CD4-positive, alpha-beta T cell treated with Interferon gamma for 1 hour (primary cell): ENCODE measurements around the gene DBF4B.
"Not testable (repeated sequence)": the region's sequence is repeated elsewhere in the genome, so short reads cannot be mapped to it uniquely, and the experiment has no call there.

Experiments used
- DNase-seq: peaks from one replicate; pipeline ENCODE4 v3.0.0-alpha.2; 2020

DBF4B gene

DNA sequence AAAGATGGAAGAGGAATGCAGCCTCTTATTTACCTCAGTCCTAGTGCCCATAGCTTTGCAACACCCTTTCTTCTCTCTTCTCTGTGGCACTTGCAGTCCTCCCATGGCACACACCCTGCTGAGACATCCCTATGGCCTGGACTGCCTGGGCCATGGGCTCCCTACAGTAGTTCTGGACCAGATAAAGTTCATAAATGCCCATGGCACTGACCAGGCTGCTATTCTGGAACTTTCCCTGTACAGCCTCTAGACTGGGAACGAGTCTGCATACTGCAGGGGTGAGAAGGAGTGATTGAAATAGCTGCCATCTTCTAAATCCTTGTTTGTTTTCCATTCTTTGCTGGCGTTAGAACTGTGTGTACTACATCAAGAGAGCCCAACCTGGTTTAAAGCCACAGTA, 25.8 kb downstream of the DBF4B start:
- DNase-seq: no peak

DNA sequence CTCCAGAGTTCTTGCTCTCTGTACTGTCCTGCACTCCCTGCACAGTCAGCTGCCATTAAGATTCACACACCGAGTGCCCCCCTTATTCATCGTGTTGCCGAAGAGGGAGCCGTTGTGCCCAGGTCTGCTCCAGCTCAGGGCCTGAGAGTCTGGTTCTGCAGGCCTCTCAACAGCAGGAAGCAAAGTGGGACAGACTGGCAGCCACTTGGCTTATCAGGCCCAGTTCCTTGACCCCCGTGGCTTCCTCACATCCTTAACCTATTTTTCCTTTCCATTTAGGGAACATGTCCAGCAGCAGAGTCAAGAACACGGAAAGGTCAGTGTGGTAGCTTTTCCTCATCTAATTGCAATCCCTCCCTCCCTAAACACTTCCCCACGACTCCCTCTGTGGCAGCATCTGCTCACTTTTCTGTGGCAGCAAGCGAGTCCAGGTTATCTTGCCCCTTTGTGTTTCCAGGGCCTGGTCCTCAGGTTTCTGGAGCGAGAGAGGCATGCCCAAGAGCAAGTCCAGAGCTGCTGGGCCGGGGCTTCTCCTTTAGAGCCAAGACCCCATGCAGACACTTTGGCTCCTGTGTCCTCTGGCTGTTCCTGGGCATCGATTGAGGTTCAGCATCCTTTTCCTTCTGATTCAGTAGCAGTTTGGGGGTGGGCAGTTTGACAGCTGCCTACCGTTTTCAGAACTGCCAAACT, 28.2 kb downstream of the DBF4B start:
- DNase-seq: no peak

DNA sequence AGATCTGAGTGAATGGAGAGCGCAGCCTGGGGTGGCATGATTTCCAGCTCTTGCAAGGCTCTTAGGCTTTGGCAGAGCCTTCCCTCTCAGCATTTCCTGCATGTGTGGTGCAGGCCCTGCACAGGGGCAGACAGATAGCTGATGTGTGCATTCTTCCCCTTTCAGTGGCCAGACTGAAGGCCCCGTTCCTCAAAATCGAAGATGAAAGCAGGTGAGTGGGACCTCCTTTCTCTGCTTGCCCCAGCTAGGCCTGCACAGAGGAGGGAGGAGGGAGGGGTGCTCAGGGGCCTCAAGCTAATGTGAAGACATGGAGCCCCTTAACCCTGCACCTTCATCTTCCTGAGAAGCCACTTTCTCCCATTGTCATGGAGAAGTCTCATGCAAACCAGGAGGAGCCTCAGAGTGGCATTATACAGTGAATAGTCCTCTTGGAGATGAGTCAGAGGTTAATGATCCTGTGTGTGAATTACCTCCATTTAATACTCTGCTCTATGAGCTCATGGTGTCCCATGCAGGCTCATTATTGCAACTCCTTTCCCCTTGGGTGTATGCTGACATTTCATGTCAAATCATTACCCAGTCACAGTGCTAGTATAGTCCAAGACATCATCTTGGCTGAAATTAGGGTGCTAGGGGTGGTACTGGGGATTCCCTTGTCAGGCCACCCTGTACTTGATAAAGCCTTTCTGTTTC, 29.9 kb downstream of the DBF4B start:
- DNase-seq: no peak

DNA sequence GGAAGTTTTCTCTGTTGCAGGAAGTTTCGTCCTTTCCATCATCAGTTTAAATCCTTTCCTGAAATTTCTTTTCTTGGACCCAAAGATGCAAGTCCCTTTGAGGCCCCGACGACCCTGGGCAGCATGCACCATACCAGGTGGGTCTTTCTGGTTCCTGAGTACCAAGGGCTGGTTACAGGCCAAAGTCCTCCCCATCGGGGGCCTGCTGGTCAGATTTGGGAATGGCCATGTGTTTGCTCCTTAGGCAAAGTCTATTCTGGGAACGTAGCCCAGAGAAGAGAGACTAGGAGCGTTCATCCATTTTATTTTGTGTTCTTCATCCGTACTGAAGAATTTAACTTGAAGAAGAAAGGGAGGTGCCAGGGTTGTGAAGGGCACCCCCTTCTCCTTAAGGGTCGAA, 32.9 kb downstream of the DBF4B start:
- no peak for DNase-seq

DNA sequence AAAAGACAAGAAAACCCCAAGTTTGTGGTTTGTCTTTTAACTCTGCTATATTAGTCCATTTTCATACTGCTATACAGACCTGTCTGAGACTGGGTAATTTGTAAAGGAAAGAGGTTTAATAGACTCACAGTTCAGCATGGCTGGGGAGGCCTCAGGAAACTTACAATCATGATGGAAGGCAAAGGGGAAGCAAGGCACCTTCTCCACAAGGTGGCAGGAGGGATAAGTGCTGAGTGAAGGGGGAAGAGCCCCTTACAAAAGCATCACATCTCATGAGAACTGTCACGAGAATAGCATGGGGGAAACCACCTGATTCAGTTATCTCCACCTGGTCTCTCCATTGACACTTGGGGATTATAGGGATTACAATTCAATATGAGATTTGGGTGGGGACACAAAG, 36.8 kb downstream of the DBF4B start:
- no peak for DNase-seq

DNA sequence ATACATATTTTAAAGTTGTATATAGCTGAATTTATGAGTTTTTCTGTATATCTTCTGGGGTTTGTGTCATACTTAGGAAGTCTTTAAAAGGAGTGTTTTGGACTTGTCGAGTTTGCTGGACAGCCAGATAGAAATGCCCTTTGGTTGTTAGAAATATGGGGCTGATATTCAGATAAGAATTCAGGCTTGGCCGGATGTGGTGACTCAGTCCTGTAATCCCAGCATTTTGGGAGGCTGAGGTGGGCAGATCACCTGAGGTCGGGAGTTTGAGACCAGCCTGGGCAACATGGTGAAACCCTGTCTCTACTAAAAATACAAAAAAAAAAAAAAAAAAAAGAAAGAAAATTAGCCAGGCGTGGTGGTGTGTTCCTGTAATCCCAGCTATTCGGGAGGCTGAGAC, 37.3 kb downstream of the DBF4B start:
- not testable (repeated sequence) for DNase-seq

DNA sequence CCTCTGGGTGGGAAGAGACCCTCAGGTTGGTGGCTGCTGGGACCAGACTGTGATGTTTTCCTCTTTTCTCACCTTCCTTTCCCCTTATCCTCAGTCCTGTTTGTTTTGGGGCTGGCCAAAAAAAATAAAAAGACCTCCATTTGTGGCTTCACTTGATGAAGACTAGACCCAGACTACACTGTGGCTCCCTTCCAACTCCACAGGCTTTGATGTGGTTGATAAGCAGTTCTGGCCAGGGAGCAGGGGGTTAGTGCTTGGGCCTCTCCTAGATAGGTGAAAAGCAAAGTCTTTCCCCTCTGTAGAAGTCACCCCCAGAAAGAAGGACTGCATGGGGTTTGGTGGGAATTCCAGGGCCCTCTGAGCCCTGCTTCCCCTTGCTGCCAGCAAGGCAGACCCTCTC, 39.1 kb downstream of the DBF4B start:
- DNase-seq: no peak

DNA sequence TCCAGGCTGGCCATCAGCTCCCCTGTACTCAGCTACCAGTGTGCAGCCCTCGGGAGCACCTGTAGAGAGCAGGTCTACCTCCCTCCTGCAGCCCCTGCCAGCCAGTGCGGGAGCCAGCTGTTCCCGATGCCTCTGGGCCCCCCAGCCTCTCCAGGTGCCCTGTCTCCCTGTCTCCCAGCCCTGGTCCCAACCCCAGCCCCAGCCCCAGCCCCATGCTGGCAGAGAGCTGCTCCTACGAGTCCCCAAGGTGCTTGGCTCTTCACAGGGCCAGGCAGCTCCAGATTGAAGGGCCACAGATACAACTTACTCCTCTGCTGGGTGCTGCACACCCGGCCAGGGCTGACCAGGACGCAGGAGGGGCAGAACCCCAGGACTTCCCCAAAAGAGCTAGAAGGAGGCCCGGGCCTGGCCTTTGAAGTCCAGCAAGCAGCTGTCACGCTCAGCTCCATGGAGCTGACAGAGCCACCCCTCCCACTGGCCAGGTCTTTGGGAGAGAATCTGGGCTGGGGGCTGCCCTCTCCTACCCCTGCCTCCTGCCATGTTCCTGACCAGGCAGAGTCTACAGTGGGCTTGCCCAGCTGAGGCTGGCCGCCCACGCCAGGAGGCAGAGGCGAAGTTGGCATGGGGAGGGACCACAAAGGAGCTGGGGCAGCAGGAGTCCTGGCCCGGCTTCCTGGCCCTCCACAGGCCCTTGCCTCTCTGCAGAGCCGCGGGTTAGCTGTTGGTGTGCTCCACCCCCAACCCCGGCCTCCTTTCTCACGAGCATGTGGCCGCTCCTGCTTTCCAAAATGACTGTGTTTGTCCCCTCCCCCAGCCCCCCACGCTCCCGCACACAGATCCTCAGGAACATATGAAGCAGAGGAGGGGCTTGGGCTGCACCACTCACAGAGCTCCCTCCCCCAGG, 40.9 kb downstream of the DBF4B start:
- no peak for DNase-seq

DNA sequence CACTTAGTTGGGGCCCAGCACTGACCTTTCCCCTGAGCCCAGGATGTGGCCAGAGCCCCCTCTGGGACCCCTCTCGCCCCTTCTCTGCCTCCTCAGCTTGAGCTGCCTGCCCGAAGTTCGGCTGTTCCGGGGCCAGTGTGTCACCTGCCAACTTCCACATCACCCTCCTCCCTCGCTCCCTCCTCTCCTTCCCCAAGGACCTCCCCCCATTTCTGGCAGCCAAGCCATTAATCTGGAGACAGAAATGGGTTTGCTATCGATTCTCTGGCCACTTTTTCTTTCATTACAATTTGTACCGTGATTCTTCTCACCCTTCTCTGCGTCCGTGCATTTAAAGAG, 41.5 kb downstream of the DBF4B start:
- DNase-seq: no peak

DNA sequence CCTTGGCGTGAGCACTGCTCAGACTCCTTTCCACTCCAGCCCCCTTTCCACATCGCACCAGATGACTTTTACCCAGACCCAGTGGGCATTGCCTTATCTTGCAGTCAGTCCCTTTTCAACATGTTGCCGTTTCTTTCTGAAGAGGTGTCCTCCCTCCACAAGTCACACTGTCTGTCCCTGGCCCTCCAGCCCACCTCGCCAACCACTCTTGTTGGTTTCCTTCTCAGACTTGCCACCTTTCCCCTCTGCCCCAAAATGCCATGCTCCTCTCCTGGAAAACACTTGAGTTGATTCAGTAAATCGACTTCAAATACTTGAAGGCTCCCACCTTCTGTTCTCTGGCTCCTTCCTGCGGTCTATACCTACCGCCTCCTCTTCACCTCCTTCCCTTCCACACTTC, 42.9 kb downstream of the DBF4B start:
- no peak for DNase-seq

DNA sequence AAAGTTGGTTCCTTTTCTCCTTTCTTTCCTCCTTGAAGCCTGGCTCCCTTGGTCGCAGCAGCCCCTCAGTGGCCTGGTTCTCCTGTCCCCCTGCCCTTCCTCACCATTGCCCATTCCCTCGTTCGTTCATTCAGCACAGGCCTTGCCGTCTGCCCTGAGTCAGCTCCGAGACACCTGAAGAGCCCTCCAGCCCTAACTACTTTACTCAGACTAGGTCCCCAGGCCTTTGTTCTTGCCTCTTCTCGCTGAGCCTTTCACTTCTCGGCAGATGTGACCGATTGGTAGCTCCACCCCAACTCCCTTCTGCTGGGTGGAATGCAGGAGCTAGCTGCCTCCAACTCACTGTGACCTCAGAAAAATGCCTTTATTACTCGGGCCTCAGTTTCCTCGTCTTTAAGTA, 43.3 kb downstream of the DBF4B start:
- no peak for DNase-seq

DNA sequence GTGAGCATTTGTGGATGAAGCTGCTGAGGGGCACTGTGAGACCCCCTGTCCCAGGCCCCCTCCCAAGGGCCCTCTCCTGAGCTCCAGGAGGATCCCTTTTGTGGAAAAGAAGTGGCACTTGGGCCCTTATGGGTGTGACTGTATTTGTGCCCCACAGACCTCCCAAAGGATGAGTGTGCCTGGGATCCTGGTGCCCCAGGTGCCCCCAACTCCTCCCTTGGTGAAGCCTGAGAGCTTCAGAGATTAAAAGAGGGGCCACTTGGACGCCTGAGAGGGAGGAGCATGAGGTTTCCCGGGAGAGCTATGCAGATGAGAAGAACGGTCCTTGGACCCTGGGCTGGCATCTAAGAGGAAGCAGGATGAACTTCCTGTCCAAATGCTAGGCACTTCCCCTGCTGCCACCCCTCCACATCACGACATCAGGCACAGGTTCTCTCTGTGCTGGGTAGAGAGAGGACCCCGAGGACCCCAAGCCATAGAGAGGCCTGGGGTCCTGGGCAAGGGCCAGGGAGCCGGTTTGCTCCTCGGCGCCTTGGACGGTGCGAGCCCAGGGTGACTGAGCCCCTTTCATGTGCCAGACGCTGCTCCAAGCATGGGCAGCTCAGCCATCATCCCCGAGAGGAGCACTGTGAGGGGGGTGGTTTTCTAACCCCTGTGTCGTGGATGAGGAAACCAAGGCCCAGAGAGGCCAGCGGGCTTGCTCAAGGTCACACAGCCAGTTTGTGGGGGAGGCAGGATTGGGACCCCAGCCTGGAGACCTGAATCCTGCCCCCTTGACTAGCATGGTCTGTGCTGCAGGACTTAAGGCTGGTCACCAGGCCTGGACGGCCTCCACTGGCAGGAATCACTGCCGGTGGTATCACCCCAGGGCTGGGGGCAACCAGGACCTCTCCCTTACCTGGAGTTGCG, 44.7 kb downstream of the DBF4B start:
- DNase-seq: no peak

DNA sequence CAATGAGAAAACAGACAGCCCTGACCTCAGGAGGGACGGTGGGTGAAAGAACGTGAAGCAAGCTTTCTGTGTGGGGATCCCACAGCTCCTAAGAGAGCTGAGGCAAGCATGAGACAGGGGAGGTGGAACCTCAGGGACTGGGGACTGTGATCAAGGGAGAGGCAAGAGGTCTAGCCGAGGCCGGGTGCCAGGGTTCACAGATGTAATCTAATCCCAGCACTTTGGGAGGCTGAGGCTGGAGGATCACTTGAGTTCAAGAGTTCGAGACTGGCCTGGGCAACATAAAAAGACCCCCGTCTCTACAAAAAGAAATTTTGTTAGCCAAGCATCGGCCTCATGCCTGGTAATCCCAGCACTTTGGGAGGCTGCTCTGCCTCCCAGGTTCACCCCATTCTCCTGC, 45.8 kb downstream of the DBF4B start:
- DNase-seq: no peak

DNA sequence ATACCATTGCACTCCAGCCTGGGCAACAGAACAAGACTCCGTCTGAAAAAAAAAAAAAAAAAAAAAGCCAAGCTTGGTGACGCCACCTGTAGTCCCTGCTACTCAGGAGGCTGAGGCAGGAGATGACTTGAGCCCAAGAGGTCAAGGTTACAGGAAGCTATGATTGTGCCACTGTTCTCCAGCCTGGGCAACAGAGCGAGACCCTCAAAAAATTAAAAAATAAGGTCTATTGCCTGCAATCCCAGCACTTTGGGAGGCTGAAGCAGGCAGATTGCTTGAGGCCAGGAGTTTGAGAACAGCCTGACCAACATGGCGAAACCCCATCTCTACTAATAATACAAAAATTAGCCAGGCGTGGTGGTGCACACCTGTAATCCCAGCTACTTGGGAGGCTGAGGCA, 46.7 kb downstream of the DBF4B start:
- DNase-seq: not testable (repeated sequence)

DNA sequence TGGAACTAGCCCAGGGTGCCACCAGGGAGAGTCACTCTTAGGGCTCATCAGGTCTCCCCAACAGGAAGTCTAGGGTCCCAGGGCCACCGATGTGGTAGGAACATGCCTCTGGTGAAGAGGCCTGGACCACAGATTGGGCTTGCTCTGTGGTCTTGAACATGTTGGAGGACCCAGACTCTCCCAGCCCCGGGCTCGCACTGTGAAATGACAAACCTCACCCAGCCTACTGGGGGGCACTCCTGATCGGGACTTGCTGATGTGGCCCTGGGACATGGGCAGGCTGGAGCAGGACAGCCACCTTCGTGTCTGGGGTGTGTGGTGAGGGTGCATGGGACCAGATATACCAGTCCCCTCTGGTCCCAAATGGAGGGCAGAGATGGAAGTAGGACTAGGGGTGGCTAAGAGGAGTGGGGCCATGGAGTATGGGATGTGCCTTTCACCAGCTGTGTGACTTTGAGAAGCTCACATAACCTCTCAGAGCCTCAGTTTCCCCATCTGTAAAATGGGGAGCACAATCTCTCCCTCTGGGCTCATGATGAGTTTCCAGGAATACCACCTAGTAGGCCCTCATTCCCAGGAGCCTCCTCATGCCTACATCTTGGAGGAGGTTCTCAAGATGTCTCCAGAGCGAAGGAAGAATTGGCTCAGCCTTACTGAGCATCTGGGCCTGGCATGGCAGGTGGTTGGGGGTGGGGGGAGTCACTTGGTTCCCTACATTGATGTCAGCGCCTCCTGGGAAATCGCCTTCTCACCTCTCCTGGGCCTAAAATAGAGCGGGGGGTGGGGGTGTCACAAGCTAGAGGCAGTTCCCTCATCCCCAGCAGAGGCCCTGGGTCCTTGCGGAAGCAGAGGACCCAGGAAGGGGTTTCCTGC, 48.8 kb downstream of the DBF4B start:
- DNase-seq: no peak

DNA sequence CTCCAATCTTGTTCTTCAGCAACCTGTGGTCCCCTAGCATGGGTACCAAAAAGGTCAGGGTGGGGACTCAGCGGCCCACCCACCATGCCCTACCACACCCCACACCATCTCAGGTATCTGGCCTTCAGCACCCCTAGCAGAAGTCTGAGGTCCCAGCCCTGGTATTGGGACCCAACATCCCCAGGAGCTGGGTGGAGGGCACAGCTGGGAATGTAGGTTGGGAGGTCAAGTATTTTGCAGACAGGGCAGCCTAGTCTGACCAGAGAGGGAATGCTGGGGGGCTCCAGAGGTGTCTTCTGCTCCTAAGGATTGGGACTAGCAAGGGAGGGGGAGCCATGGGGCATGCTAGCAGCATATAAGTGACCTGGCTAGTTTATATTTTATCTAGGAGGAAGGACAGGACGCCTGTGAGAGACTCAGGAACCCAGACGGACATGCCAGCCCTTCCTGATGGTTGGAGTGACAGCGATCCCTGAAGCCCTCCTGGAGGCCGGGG, 49.5 kb downstream of the DBF4B start:
- no peak for DNase-seq

DNA sequence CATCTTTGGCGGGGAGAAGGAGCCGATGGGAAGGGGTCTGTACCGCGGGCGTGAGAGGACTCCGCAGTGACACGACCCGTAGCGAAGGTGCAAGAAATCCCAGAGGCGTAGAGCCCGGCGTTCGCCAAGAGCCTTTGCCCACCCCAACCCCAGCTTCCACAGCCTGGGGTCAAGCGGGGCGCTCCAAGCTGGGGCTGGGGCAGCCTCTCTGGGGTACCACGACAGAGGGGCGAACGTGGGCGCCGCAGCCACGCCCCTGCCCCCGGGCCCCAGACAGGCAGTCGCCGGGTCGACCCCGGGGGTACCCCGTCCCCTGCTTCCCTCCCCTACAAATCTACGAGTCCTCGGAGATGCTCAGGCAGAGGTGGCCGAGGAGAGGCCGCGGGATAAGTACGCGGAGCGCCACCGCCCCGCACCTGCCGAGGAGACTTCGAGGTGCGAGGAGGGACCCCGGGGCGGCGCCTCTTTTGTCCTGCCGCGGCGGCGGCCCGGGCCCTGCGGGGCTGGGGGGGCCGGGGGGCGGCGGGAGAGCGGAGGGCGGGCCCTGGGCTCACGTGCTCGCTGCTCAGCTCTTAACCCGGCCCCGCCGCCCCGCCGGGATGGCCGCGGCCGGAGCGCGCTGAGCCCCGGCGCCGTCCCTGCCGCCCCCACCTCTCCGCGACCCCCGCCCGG, 50.1 kb downstream of the DBF4B start, which contains the start of gene ADAM11:
TSS of gene ADAM11 (plus strand) at position 575 of the 672 bp plus-strand sequence. CDS start 212 bp downstream, outside the sequence.
- no peak for DNase-seq

DNA sequence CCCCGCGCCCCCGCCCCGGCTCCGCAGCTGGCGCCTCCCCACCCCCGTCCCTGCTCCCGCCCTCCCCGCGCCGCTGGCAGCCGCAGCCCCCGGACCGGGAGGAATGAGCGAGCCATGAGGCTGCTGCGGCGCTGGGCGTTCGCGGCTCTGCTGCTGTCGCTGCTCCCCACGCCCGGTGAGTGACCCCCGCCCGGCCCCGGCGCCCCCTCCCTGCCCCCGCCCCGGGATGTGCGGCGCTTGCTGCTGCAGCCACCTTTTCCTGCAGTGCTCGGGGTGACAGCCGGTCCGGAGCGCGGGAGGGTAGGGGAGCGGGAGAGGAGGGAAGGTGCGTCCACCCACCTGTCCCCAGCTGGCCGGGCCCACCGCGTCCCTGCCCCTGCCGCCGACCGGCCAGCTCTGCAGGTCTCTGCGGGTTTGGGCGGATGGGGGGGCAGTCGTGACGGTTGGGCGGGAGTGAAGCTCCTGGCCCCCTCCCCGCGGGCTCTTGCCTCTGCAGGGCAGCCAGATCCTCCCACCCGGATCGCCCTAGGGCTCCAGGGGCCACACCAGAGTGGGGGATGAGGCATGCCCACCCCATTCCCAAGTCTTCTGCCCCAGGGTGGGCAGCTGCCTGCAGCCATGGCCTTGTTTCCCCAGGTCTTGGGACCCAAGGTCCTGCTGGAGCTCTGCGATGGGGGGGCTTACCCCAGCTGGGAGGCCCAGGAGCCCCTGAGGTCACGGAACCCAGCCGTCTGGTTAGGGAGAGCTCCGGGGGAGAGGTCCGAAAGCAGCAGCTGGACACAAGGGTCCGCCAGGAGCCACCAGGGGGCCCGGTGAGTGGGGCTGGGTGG, 50.8 kb downstream of the DBF4B start:
- no peak for DNase-seq

DNA sequence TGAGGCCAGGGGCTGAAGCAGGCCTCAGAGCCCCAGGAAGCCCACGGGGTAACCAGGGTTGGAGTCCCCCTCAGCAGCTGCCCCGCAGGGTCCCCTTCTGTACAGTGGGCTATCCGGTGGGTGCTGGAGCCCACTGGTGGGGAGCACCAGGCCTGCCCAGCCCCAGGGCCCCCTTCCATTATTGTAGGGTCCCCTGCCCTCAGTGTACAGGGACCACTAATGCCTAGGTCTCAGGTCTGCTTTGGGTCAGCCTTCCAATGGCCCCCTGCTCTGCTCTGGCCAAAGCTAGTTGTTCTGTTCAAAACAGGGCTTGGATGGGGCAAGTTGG, 51.4 kb downstream of the DBF4B start:
- no peak for DNase-seq
